ENCODE measurements around the gene NUBPL.

DNA sequence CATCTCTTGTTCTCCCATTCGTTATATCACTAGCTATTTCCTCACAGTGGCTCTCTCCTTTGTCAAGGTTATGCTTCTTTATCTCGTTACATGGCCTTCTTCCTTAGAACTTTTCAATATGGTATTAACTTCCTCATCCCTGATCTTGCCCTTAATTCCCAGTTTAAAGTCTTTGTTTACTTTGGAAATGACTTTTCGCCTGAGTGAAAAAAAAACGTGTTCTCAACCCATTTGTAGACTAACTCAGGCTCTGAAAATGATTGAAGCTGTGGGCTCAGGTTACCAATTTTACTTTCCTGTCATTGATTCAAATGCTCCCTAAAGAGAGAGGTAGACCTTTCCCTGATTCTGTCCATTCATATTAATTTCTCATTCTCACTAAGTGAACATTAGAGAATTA lies 135.2 kb downstream of the NUBPL start:
- TF ChIP-seq POLR2AphosphoS5 (IDR thresholded peaks at IDR 0.05; ENCODE audit: low read depth, low read length) (no peak), POLR2A (IDR thresholded peaks at IDR 0.05; ENCODE audit: low read depth, low read length) (no peak), POU2F2 (IDR thresholded peaks at IDR 0.05; ENCODE audit: low read depth, low read length) (no peak), TAF1 (IDR thresholded peaks at IDR 0.05; ENCODE audit: low read depth, low read length) (no peak)
